Stimulated activated CD4-positive, alpha-beta T cell treated with anti-CD3 and anti-CD28 coated beads, Interleukin-4, amount 100 ng/mL, for 24 hours (primary cell): ENCODE results near the gene DPEP3.
"Not testable (repeated sequence)": the region's sequence is repeated elsewhere in the genome, so short reads cannot be mapped to it uniquely, and the experiment has no call there.

Source experiments
- DNase-seq: peaks from one replicate; pipeline ENCODE4 v3.0.0-alpha.2; 2020

DPEP3 gene

GRCh38 chr16:67979955-67980678 is at the start of gene DPEP3:
Gene DPEP3, minus strand, starts transcription at chr16:67980499. Its CDS starts 119 bp downstream, at chr16:67980380.
- DNase-seq = no peak

- DNase-seq = no peak
Observed at GRCh38 chr16:68028996-68029395, 48.7 kb upstream of the DPEP3 start.

- DNase-seq = peak; percentile 92
Observed at GRCh38 chr16:68022728-68023537, 42.6 kb upstream of the DPEP3 start, which contains the start of the genes DDX28 and DUS2. Gene DDX28, minus strand, starts transcription at chr16:68023232. Its CDS starts 30 bp downstream, at chr16:68023202. Gene DUS2, plus strand, starts transcription at chr16:68023284. Its CDS starts 14,740 bp downstream, at chr16:68038024.

DNA sequence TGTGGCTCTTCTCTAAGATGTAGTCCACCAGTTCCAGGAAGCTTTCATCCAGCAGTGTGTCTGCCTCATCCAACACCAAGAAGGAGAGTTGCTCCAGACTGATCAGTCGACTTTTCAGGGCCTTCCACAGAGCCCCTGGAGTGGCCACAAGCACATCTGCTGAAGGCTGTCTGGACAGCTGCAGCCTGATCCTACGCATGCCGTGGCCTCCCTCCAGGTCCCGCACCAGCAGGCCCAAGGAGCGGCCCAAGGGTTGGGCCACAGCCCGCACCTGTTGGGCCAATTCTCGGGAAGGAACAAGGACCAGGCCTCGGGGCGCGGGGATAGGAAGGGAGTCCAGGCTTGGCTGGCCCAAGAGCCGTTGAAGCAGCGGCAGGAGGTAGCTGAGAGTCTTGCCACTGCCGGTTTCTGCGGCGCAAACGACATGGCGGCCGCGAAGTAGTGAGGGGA is 42.0 kb upstream of the DPEP3 start:
- DNase-seq = no peak

DNA sequence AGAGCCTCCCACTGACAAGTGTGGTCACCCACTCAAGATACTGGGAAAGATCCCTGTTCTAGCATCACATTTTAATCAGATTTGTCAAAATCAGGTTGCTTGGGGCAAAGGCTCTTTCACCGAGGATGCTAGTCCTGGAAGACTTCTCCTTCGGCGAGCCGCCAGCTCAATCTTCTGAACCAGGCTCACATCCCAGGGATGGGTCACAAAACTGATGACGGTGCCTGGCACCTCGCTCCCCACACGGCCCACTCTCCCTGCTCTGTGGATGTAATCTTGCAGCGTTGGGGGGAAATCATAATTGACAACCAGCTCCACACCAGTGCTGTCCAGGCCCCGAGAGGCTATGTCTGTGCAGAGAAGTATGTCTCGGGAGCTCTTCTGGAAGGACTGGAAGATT is 41.2 kb upstream of the DPEP3 start:
- no peak for DNase-seq

GRCh38 chr16:68019167-68019680 is 38.9 kb upstream of the DPEP3 start:
- DNase-seq = no peak

- DNase-seq = no peak
Observed at GRCh38 chr16:68015681-68016080, 35.4 kb upstream of the DPEP3 start, which contains the start of gene DPEP2NB. Gene DPEP2NB, minus strand, starts transcription at chr16:68015911. Its CDS starts 141 bp downstream, at chr16:68015770.

- no peak for DNase-seq
Observed at GRCh38 chr16:68013440-68013839, 33.1 kb upstream of the DPEP3 start.

DNA sequence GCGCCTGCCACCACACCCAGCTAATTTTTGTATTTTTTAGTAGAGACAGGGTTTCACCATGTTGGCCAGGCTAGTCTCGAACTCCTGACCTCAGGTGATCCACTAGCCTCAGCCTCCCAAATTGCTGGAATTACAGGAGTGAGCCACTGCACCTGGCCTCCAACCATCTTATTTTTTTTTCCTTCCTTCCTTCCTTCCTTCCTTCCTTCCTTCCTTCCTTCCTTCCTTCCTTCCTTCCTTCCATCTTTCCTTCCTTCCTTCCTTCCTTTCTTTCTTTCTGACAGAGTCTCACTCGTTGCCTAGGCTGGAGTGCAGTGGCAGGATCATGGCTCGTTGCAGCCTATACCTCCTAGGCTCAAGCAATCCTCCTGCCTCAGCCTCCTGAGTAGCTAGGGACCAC is 29.6 kb upstream of the DPEP3 start:
- DNase-seq = not testable (repeated sequence)

GRCh38 chr16:68009157-68009735 is 28.9 kb upstream of the DPEP3 start:
- no peak for DNase-seq

GRCh38 chr16:68005786-68006286 is 25.5 kb upstream of the DPEP3 start:
- DNase-seq = peak; percentile 31

- no peak for DNase-seq
Observed at GRCh38 chr16:68005211-68005610, 24.9 kb upstream of the DPEP3 start.

GRCh38 chr16:68003031-68003430 is 22.7 kb upstream of the DPEP3 start:
- DNase-seq = no peak

DNA sequence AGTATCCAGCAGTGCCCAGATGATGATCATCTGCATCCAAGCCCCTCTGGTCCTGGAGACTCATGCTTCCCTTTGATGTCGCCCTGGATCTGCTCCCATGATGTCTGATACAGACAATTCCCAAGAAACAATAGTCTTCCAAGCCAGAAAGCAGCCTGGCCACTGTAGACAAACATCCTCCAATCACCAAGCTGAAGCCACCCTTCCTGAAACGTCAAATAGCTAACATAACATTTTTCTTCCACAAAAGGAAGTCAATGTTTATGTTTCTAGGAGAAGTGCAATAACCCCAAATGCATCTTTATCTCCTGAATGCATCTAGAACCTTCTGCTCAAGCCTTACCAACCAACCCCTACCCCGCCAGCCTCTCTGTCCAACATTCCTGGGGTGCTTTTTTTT is 20.2 kb upstream of the DPEP3 start:
- DNase-seq = no peak

GRCh38 chr16:67999985-68000384 is 19.7 kb upstream of the DPEP3 start:
- no peak for DNase-seq

- peak; percentile 51 for DNase-seq
Observed at GRCh38 chr16:67998779-67999688, 18.7 kb upstream of the DPEP3 start, which contains the start of gene DPEP2. Gene DPEP2, minus strand, starts transcription at chr16:67999484. Its CDS starts 6,272 bp downstream, at chr16:67993212.

GRCh38 chr16:67998231-67998778 is 18.0 kb upstream of the DPEP3 start:
- DNase-seq = not testable (repeated sequence)

DNA sequence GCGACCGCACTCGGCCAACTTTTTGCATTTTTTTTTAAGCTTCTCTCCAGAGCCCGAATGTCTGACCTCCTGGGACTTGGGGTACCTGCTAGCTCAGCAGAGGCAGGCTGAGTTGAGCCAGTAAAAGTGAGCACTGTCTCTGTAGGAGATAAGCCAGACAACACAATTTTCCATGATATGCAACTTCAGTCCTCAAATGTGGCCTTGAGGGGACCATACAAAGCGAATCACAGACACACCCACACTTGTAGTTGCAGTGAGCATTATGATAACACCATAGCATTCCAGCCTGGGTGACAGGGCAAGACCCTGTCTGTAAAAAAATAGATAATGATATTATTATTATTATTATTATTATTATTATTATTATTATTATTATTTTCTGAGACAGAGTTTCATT is 16.4 kb upstream of the DPEP3 start:
- DNase-seq = no peak

- DNase-seq = peak; percentile 24
Observed at GRCh38 chr16:67995423-67995822, 15.1 kb upstream of the DPEP3 start.

DNA sequence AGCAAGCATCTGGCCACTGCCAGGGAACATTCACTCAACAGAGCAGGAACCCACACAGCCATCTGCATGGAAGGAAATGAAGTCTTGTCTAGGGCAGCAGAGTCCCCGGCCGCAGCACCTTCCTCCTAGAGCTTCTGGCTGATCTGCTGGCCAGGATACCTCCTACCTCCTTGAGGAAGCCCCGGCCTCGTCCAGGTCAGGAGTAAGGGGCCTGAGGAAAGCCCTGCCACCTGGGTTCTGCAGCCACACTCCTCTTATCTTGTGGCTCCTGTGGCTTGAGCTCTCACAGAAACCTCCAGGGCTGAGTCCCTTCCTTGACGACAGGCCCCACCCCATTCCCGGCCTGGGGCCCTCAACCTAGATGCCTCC is 13.7 kb upstream of the DPEP3 start:
- DNase-seq = not testable (repeated sequence)
